ENCODE data around the gene RBP3. TPM values are rescaled to one million over a fixed set of nuclear protein-coding genes. Genes with fewer than 3 reads are reported as not detected.

The RBP3 gene
- total RNA-seq, 2 donors from 2014 or later: not detected

DNA sequence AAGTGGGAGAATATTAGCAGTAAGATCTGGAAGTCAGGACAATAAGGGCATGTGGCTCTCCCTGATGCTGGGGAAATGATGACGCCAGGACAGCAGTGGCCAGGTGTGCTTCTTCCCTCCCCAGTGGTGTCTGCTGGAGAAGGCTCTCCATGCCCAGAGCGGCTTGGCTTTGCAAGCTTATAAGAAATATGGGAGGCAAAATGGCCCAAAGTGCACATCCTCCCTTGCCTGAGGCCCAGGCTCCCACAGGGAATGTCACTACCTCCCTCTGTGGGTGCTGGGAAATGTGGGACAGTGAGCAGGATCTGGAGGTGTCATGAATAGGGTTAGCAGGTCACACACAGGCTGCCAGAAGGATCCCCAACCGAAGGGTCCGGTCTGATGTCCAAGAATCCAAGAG, 53.0 kb downstream of the RBP3 start:
- no peak for DNase-seq
- Histone ChIP-seq H3K27me3 (ENCODE audit: control insufficient read depth, insufficient read depth, low read length, poor library complexity, severe bottlenecking) (no peaks in the 10 kb centered on the region), H3K4me1 (ENCODE audit: control insufficient read depth, insufficient read depth, low read length) (peaks cover 16% of the 10 kb centered on the region), H3K9me3 (ENCODE audit: control insufficient read depth, low read length) (no peaks in the 10 kb centered on the region), H3K9ac (ENCODE audit: extremely low read depth, low read length, poor library complexity, severe bottlenecking) (no peak overlapping the region), H3K27ac (ENCODE audit: low read depth, low read length) (no peak overlapping the region), H3K36me3 (ENCODE audit: control insufficient read depth, insufficient read depth, low read length) (no peaks in the 10 kb centered on the region), H3K4me3 (ENCODE audit: low read length) (no peak overlapping the region)
- peaks cover 18% of the 10 kb centered on the region for H3K27me3 Mint-ChIP-seq (ENCODE audit: insufficient read depth)
- TF ChIP-seq, protein P1, sequence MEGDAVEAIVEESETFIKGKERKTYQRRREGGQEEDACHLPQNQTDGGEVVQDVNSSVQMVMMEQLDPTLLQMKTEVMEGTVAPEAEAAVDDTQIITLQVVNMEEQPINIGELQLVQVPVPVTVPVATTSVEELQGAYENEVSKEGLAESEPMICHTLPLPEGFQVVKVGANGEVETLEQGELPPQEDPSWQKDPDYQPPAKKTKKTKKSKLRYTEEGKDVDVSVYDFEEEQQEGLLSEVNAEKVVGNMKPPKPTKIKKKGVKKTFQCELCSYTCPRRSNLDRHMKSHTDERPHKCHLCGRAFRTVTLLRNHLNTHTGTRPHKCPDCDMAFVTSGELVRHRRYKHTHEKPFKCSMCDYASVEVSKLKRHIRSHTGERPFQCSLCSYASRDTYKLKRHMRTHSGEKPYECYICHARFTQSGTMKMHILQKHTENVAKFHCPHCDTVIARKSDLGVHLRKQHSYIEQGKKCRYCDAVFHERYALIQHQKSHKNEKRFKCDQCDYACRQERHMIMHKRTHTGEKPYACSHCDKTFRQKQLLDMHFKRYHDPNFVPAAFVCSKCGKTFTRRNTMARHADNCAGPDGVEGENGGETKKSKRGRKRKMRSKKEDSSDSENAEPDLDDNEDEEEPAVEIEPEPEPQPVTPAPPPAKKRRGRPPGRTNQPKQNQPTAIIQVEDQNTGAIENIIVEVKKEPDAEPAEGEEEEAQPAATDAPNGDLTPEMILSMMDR (conservative IDR thresholded peaks at IDR 0.05): no peak
- H3K36me3 Mint-ChIP-seq (ENCODE audit: low read depth): no peaks in the 10 kb centered on the region
- peaks cover 42% of the 10 kb centered on the region for H3K4me1 Mint-ChIP-seq
- H3K9me3 Mint-ChIP-seq: no peaks in the 10 kb centered on the region
- 99 to 100% methylated on average over 3 to 4 of the region's 4 CpGs for WGBS, 2 experiments (ENCODE audit: insufficient coverage in 1 of 2, insufficient read length in 1 of 2)
- no peak overlapping the region for H3K27ac Mint-ChIP-seq
- H3K4me3 Mint-ChIP-seq: no peak overlapping the region

DNA sequence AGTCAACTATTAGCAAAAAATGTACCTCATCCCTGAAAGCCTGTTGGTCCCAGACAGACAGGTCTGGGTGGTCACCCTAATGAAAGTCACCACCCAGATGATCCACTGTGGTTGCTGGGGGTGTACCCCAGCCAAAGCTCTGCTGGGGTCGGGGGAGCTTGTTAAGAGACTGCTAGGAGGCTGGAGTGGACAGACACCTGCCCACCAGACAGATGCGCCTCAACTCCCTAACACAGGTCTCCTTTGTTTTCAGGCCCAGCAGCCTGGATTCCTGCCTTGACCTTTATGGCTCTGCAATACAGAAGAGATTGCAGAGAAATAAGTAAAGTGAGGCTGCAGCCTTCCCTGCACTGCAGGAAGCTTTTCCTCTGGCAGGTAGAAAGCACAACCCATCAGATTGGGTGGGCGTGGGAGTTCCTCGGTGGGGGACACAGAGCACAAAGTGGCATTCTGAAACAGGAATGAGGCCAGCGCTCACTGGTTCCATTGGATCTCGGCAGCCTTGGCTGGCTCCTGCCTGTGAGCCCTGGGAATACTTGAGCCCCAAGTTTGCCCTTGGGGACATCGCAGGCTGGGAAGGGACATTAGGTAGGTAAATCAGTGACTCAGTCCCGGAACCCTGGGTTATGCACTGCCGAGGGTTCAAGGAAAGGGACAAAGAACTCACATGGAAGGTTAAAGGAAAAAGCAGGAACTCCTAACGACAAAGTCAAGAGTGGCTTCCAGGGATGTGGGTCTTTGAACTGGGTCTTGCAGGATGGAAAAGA, 53.9 kb downstream of the RBP3 start:
- no peak overlapping the region for H3K27ac ChIP-seq (ENCODE audit: low read depth, low read length)
- no peak overlapping the region for H3K9ac ChIP-seq (ENCODE audit: extremely low read depth, low read length, poor library complexity, severe bottlenecking)
- no peaks in the 10 kb centered on the region for H3K36me3 Mint-ChIP-seq (ENCODE audit: low read depth)
- H3K9me3 ChIP-seq (ENCODE audit: control insufficient read depth, low read length): no peaks in the 10 kb centered on the region
- WGBS, 2 experiments (ENCODE audit: insufficient coverage in 1 of 2, insufficient read length in 1 of 2): 70 to 77% methylated on average over 6 to 10 of the region's 10 CpGs
- no peak overlapping the region for H3K4me3 ChIP-seq (ENCODE audit: low read length)
- H3K4me1 Mint-ChIP-seq: peaks cover 34% of the 10 kb centered on the region
- no peaks in the 10 kb centered on the region for H3K36me3 ChIP-seq (ENCODE audit: control insufficient read depth, insufficient read depth, low read length)
- peaks cover 12% of the 10 kb centered on the region for H3K4me1 ChIP-seq (ENCODE audit: control insufficient read depth, insufficient read depth, low read length)
- H3K27me3 Mint-ChIP-seq (ENCODE audit: insufficient read depth): peaks cover 18% of the 10 kb centered on the region
- TF ChIP-seq, protein P1 (conservative IDR thresholded peaks at IDR 0.05): no peak
- no peaks in the 10 kb centered on the region for H3K9me3 Mint-ChIP-seq
- H3K27ac Mint-ChIP-seq: peak overlapping the region; percentile 26
- DNase-seq: no peak
- H3K27me3 ChIP-seq (ENCODE audit: control insufficient read depth, insufficient read depth, low read length, poor library complexity, severe bottlenecking): no peaks in the 10 kb centered on the region
- H3K4me3 Mint-ChIP-seq: no peak overlapping the region

DNA sequence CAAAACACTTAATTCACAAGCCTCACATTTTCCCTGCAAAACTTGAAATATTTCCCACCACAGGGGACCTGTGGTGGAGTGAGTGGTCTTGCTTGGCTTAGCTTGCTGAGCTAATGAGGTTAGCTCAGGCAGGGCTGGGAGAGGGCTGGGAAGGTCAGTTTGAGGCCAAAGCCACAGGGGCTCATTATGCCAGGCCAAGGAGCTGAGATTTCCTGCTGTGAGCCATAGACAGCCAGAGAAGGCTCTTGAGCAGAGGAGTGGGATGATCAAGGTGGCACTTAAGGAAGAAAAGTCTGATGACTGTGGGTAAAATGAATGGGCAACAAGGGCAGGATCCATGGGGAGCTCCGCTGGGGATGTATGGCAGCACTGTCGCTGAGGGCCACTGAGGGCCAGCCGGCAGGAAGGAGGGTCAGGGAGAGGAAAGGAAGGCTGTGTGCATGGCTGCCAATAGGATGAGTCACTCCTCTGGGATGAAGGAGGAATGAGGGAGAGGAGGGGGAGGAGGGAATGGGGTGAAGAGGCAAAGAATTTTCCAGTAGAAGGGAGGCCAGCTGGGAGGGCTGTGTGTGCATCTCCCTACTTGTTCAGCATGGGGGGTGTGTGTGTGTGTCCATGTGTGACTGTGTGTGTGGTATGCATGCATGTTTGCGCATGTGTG, 54.6 kb downstream of the RBP3 start:
- Histone ChIP-seq H3K9me3 (ENCODE audit: control insufficient read depth, low read length) (no peaks in the 10 kb centered on the region), H3K4me3 (ENCODE audit: low read length) (no peak overlapping the region), H3K27me3 (ENCODE audit: control insufficient read depth, insufficient read depth, low read length, poor library complexity, severe bottlenecking) (no peaks in the 10 kb centered on the region), H3K36me3 (ENCODE audit: control insufficient read depth, insufficient read depth, low read length) (no peaks in the 10 kb centered on the region), H3K9ac (ENCODE audit: extremely low read depth, low read length, poor library complexity, severe bottlenecking) (no peak overlapping the region), H3K27ac (ENCODE audit: low read depth, low read length) (peak overlapping the region; percentile 19), H3K4me1 (ENCODE audit: control insufficient read depth, insufficient read depth, low read length) (peaks cover 12% of the 10 kb centered on the region)
- H3K36me3 Mint-ChIP-seq (ENCODE audit: low read depth): no peaks in the 10 kb centered on the region
- H3K27me3 Mint-ChIP-seq (ENCODE audit: insufficient read depth): peaks cover 18% of the 10 kb centered on the region
- TF ChIP-seq, protein P1 (conservative IDR thresholded peaks at IDR 0.05): peak; percentile 20
- no peaks in the 10 kb centered on the region for H3K9me3 Mint-ChIP-seq
- DNase-seq: peak; percentile 93
- 11 to 31% methylated on average over 3 to 4 of the region's 4 CpGs for WGBS, 2 experiments (ENCODE audit: insufficient coverage in 1 of 2, insufficient read length in 1 of 2)
- H3K4me1 Mint-ChIP-seq: peaks cover 33% of the 10 kb centered on the region
- peak overlapping the region; percentile 68 for H3K27ac Mint-ChIP-seq
- H3K4me3 Mint-ChIP-seq: peak overlapping the region; percentile 17

Data from endodermal cell (in vitro differentiated cells).